Measurements from ENCODE around the gene CDK2AP2.
"Not testable (repeated sequence)": the region's sequence is repeated elsewhere in the genome, so short reads cannot be mapped to it uniquely, and the experiment has no call there.

CDK2AP2 gene

DNA sequence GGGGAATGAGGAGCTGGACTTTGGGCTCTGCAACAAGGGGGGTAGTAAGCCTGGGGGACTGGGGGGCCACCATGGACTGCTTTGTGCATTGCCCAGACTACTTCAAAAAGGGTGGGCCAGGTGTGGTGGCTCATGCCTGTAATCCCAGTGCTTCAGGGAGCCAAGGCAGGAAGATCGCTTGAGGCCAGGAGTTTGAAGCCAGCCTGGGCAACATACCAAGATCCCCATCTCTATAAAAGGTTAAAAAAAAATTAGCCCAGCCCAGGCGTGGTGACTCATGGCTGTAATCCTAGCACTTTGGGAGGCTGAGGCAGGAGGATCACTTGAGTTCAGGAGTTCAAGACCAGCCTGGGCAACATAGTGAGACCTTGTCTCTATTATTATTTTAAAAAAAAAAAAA lies 42.4 kb downstream of the CDK2AP2 start:
- DNase-seq: not testable (repeated sequence)

DNA sequence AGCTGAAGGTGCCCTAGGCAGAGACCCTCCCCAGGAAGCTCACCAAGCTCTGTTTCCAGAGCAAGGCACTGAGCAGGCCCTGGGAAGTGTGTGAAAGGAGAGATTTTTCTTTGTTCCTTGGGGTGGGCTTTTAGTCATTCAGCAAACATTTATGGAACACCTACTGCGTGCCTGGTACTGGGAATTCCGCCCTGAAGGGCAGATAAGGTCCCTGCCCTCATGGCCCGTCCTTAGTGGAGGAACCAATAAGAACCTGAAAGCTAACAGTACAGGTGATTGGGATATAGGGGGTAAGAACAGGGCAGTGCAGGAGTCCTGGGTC lies 42.8 kb downstream of the CDK2AP2 start:
- no peak for DNase-seq

DNA sequence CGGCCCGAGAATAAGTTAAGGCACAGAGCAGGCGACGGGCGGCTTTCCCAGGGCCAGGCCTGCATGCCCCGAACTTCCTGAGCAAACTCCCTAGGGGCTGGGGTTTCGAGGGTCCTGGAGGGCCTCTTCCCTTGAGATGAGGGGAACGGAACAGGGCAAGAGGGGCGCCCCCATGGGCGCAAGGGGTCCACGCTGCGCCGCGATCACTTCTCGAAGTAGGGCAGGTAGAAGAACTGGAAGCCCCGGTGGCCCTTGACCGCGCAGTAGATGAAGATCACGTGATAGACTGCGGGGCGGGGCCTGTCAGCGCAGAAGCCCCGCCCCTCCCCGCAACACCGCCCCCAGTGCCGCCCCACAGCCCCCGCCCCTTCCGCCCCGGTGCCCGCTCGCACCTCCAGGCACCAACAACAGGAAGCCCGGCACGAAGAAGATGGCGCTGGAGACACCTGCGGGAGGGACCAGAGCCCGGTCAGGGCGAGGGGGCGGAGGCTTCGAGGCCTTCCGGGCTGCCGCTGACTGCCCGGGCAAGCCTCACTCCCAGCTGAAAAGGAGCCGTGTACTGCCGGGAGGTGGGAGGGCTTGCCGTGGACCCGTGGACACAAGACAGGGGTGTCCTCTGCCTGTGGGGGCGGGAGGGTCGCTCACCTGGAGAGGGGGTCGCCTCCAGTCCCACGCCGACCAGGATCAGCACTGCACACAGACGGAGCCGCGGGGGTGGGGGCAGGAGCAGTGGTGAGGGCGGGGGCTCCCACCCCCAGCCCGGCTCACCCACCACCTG lies 43.4 kb downstream of the CDK2AP2 start:
- peak; percentile 84 for DNase-seq

DNA sequence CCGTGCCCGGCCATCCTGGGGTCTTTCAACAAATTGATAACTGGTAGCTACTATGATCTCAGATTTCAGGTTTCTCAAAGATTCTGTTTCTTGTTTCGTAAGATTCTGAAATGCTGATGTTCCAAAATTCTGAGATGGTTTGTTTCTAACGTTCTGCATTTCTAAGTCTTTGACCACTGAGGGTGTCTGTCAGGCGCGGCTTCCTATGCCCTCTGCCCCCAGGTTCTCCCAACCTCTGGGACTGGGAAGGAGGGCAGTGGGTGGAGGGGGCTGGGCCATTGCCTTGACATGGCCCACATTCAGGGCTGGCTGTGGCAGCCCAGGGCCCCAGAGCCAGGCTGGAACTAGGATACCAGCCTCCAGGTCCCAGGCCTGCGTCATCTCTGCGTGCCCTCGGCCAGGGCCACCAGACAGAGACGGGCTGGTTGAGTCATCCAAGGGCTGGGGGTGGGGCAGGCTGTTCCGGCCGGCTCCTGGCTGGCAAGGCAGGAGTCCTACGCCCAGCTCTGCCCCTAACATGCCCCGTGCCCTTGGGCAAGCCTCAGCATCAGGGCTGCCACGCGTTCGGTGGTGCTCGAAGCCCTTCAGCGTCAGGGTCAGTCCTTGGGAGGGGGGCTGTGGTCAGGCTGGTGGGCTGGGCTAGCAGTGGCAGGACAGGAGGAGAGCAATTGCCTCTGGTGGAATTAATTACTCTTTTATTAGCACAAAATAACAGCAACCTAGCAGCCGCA lies 44.1 kb downstream of the CDK2AP2 start:
- no peak for DNase-seq

DNA sequence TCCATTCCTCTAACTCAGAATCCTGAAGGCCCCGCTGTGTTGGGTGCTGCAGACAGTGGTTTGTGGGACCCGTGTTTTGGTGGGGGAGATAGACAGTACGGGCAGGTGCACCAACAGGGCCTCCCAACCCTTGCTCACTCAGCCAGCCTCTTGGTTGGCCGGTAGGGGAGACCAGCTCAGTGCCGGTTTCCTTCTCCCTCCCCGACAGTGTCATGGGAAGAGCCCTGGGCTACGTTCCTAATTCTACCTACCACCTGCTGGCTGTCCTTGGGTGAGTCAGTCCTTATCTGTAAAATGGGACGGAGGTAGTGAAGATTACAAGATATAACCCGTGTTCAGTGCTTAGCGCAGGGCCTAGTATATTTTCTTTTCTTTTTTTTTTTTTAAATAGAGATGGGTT lies 44.8 kb downstream of the CDK2AP2 start:
- no peak for DNase-seq

DNA sequence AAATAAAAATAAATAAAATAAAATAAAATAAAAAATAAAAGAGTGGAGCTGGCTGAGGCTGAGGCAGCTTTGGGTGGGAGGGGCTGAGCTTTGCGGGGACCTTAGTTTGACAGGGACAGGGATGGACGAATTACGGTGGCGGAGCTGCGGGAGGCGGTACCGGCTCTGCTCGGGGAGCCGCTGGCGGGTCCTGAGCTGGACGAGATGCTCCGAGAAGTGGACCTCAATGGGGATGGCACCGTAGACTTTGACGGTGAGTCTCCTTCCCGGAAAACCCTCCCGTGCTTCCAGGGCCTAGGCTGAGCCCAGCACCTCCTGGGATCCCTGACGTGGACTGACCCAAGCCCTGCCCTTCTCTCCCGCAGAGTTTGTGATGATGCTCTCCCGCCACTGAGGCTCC lies 49.7 kb downstream of the CDK2AP2 start:
- DNase-seq: no peak

DNA sequence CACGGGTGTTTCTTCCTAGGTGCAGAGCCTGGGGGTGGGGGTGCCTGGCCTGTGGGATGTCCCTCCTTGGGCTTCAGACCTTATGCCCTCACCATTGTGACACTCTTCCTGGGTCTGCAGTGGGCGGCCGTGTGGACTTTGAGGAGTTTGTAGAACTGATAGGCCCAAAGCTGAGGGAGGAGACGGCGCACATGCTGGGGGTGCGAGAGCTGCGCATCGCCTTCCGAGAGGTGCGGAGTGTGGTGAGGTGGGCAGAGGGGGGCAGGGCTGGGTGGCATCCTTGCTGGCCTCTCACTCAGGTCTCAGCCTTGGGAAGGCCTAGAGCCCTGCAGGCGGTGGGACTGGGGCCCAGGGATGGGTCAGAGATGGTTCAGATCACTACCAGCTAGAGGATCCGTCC lies 50.5 kb downstream of the CDK2AP2 start:
- DNase-seq: no peak
